Measurements from ENCODE around the gene INTS11. TPM values are rescaled to one million over a fixed set of nuclear protein-coding genes. Genes with fewer than 3 reads are reported as not detected.

Gene INTS11
- polyA plus RNA-seq, 2 of the 4 experiments (the other 2 are of a cell fraction), result 41.9 to 62.9 TPM

DNA sequence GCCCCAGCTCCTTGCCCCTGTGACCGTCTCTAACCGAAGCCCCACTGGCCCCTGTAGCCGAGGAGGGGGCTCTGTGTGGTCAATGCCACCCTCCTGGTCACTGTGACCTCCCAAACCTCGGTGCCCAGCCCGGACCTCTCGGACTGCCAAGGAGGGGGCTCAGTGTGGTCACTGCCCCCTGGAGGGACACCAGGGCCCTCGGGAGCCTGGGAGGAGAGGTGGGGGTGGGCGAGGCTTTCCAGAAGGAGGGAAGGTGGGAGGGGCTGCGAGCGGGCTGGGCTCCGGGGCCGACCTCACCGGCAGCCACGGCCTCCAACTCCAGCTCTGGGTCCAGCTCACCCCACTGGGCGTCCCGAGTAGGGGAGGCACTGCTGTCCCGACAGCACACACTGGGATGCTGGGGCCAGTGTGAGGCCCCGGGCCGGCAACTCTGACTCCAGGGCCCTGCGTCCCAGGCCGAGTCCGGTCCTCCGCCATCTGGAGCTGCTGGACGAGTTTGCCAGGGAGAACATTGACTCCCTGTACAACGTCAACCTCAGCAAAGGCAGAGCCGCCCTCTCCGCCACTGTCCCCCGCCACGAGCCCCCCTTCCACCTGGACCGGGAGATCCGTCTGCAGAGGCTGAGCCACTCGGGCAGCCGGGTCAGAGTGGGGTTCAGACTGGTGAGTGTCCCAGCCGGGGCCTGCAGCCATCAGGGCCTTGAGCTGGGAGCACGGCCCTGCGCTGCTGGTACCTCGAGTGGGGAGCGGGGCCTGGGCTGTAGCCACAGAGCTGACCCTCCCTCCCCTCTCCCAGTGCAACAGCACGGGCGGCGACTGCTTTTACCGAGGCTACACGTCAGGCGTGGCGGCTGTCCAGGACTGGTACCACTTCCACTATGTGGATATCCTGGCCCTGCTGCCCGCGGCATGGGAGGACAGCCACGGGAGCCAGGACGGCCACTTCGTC, 37.9 kb downstream of the INTS11 start:
- H3K4me3 ChIP-seq, result no peak overlapping the region
- CTCF ChIA-PET, result interaction anchor here (1.1 to 1.2 kb wide), 2 partner anchors 165 to 302 kb away, joined by 3 to 5 read pairs; no protein-coding TSS in a partner anchor
- DNase-seq (ENCODE audit: low read depth in 1 of 2, low spot score in 1 of 2) (no peak), FAIRE-seq (no peak), ATAC-seq (no peak)
- POLR2A ChIA-PET, result no interaction called here
- H3K27ac ChIP-seq, result no peak overlapping the region
- no peak overlapping the region for H3K4me2 ChIP-seq
- peaks cover 8% of the 10 kb centered on the region; the same call in 2 of the 3 replicates for H3K4me1 ChIP-seq
- 87% methylated on average over 4 of the region's 50 CpGs for whole genome bisulfite sequencing (ENCODE audit: missing lambda C conversion rate)
- no peaks in the 10 kb centered on the region for H3K9me3 ChIP-seq
- TF ChIP-seq PHF8 (IDR thresholded peaks at IDR 0.05; ENCODE audit: borderline replicate concordance, low read depth) (no peak), RFX5 (IDR thresholded peaks at IDR 0.05) (no peak), POLR2AphosphoS2 (conservative IDR thresholded peaks at IDR 0.05; ENCODE audit: low read length) (no peak), BCL3 (IDR thresholded peaks at IDR 0.05) (no peak), ESRRA (IDR thresholded peaks at IDR 0.05; ENCODE audit: borderline replicate concordance, low read length) (no peak), ZC3H11A (IDR thresholded peaks at IDR 0.05) (no peak), FOSB (CRISPR knock-in tag; IDR thresholded peaks at IDR 0.05) (no peak), MAFK (IDR thresholded peaks at IDR 0.05; ENCODE audit: partially characterized antibody) (no peak), NFE2L2 (conservative IDR thresholded peaks at IDR 0.05; ENCODE audit: low read length) (no peak), NR3C1 (IDR thresholded peaks at IDR 0.05) (no peak)
- TF ChIP-seq, protein P1, sequence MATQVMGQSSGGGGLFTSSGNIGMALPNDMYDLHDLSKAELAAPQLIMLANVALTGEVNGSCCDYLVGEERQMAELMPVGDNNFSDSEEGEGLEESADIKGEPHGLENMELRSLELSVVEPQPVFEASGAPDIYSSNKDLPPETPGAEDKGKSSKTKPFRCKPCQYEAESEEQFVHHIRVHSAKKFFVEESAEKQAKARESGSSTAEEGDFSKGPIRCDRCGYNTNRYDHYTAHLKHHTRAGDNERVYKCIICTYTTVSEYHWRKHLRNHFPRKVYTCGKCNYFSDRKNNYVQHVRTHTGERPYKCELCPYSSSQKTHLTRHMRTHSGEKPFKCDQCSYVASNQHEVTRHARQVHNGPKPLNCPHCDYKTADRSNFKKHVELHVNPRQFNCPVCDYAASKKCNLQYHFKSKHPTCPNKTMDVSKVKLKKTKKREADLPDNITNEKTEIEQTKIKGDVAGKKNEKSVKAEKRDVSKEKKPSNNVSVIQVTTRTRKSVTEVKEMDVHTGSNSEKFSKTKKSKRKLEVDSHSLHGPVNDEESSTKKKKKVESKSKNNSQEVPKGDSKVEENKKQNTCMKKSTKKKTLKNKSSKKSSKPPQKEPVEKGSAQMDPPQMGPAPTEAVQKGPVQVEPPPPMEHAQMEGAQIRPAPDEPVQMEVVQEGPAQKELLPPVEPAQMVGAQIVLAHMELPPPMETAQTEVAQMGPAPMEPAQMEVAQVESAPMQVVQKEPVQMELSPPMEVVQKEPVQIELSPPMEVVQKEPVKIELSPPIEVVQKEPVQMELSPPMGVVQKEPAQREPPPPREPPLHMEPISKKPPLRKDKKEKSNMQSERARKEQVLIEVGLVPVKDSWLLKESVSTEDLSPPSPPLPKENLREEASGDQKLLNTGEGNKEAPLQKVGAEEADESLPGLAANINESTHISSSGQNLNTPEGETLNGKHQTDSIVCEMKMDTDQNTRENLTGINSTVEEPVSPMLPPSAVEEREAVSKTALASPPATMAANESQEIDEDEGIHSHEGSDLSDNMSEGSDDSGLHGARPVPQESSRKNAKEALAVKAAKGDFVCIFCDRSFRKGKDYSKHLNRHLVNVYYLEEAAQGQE (IDR thresholded peaks at IDR 0.05), result no peak
- TF ChIP-seq, protein P2, sequence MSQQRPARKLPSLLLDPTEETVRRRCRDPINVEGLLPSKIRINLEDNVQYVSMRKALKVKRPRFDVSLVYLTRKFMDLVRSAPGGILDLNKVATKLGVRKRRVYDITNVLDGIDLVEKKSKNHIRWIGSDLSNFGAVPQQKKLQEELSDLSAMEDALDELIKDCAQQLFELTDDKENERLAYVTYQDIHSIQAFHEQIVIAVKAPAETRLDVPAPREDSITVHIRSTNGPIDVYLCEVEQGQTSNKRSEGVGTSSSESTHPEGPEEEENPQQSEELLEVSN (IDR thresholded peaks at IDR 0.05; ENCODE audit: borderline replicate concordance, low read depth), result no peak

GRCh38 chr1:1285611-1286311, 38.7 kb downstream of the INTS11 start:
- DNase-seq (ENCODE audit: low read depth in 1 of 2, low spot score in 1 of 2), result no peak
- CTCF ChIA-PET, result interaction anchor here (1.2 kb wide), 1 partner anchor 301 kb away, joined by 3 read pairs; no protein-coding TSS in a partner anchor
- no peak for FAIRE-seq
- POLR2A ChIA-PET, result interaction anchor here (0.5 kb wide), 1 partner anchor 85 kb away, joined by 4 read pairs; no protein-coding TSS in a partner anchor
- Histone ChIP-seq H3K4me1 (peaks cover 8% of the 10 kb centered on the region; the same call in 2 of the 3 replicates), H3K27ac (no peak overlapping the region), H3K9me3 (no peaks in the 10 kb centered on the region), H3K4me2 (no peak overlapping the region), H3K4me3 (no peak overlapping the region)
- ATAC-seq, result peak; percentile 11 to 15; a peak in 3 of 6 replicates
- TF ChIP-seq NPAS2 (CRISPR knock-in tag; IDR thresholded peaks at IDR 0.05; ENCODE audit: borderline replicate concordance) (no peak), NR3C1 (IDR thresholded peaks at IDR 0.05) (no peak)
- TF ChIP-seq, protein P3, sequence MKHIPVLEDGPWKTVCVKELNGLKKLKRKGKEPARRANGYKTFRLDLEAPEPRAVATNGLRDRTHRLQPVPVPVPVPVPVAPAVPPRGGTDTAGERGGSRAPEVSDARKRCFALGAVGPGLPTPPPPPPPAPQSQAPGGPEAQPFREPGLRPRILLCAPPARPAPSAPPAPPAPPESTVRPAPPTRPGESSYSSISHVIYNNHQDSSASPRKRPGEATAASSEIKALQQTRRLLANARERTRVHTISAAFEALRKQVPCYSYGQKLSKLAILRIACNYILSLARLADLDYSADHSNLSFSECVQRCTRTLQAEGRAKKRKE (CRISPR knock-in tag; IDR thresholded peaks at IDR 0.05; ENCODE audit: low read depth), result no peak
- TF ChIP-seq, protein P4, sequence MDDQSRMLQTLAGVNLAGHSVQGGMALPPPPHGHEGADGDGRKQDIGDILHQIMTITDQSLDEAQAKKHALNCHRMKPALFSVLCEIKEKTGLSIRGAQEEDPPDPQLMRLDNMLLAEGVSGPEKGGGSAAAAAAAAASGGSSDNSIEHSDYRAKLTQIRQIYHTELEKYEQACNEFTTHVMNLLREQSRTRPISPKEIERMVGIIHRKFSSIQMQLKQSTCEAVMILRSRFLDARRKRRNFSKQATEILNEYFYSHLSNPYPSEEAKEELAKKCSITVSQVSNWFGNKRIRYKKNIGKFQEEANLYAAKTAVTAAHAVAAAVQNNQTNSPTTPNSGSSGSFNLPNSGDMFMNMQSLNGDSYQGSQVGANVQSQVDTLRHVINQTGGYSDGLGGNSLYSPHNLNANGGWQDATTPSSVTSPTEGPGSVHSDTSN (IDR thresholded peaks at IDR 0.05), result peak; percentile 25; the same call in 1 of the 2 replicates
- 77% methylated on average over 15 of the region's 37 CpGs for WGBS (ENCODE audit: missing lambda C conversion rate)

All from A549 (cell line).